HEK293 (cell line): ENCODE measurements around the gene NFKBIZ.

ENCODE experiments used
- ZBTB8A ChIP-seq: fragments of 450-650 bp; formaldehyde crosslinking; IDR thresholded peaks from 2 replicates; pipeline ENCODE4 v1.5.1; 2016; ENCODE audit warnings: missing biosample characterization, missing genetic modification characterization
- ZNF121 ChIP-seq: fragments of 450-650 bp; formaldehyde crosslinking; IDR thresholded peaks from 2 replicates; pipeline ENCODE4 v1.5.1; 2016; ENCODE audit warnings: missing biosample characterization, missing genetic modification characterization
- ZNF24 ChIP-seq: fragments of 450-650 bp; formaldehyde crosslinking; IDR thresholded peaks from 2 replicates; pipeline ENCODE4 v1.5.1; 2016; ENCODE audit warnings: missing biosample characterization, missing genetic modification characterization
- ZNF274 ChIP-seq, 2 experiments: fragments of 200-500 bp in 1 of 2; fragments of 450-650 bp in 1 of 2; sonication (Bioruptor generic) in 1 of 2; formaldehyde crosslinking in 1 of 2; IDR thresholded peaks; 2 replicates each; pipeline versions ENCODE4 v1.5.1 to v1.6.1; 2014 to 2016; ENCODE audit warnings: borderline replicate concordance in 1 of 2, inconsistent platforms in 1 of 2, low read length in 1 of 2, missing biosample characterization in 1 of 2, missing genetic modification characterization in 1 of 2
- ZNF426 ChIP-seq: fragments of 450-650 bp; formaldehyde crosslinking; IDR thresholded peaks from 2 replicates; pipeline ENCODE4 v1.5.1; 2017; ENCODE audit warnings: missing biosample characterization, missing genetic modification characterization, mild to moderate bottlenecking, inconsistent platforms, moderate library complexity
- ZNF529 ChIP-seq: fragments of 450-650 bp; formaldehyde crosslinking; IDR thresholded peaks from 2 replicates; pipeline ENCODE4 v1.5.1; 2017; ENCODE audit warnings: missing genetic modification characterization, missing biosample characterization; ENCODE audit not compliant: insufficient replicate concordance
- ZNF768 ChIP-seq: fragments of 450-650 bp; formaldehyde crosslinking; IDR thresholded peaks from 2 replicates; pipeline ENCODE4 v1.5.1; 2018; ENCODE audit warnings: missing biosample characterization, mild to moderate bottlenecking, missing genetic modification characterization
- ZSCAN30 ChIP-seq: fragments of 450-650 bp; IDR thresholded peaks from 2 replicates; pipeline ENCODE4 v1.5.1; 2018; ENCODE audit warnings: missing biosample characterization, mild to moderate bottlenecking, missing genetic modification characterization, moderate library complexity
- TF ChIP-seq, protein P1 (sequence below): fragments of 450-650 bp; formaldehyde crosslinking; IDR thresholded peaks from 2 replicates; pipeline ENCODE4 v1.5.1; 2016; ENCODE audit warnings: missing biosample characterization, missing genetic modification characterization
- TF ChIP-seq, protein P2 (sequence below): fragments of 450-650 bp; formaldehyde crosslinking; IDR thresholded peaks from 2 replicates; pipeline ENCODE4 v1.5.1; 2016; ENCODE audit warnings: missing biosample characterization, missing genetic modification characterization
- TF ChIP-seq, protein P3 (sequence below): fragments of 450-650 bp; formaldehyde crosslinking; IDR thresholded peaks from 2 replicates; pipeline ENCODE4 v1.5.1; 2016; ENCODE audit warnings: missing biosample characterization, missing genetic modification characterization
- TF ChIP-seq, protein P4 (sequence below): fragments of 450-650 bp; formaldehyde crosslinking; IDR thresholded peaks from 2 replicates; pipeline ENCODE4 v1.5.1; 2016; ENCODE audit warnings: missing biosample characterization, missing genetic modification characterization
- TF ChIP-seq, protein P5 (sequence below): fragments of 450-650 bp; formaldehyde crosslinking; conservative IDR thresholded peaks from 2 replicates; pipeline ENCODE4 v1.5.1; 2016; ENCODE audit warnings: low read depth, missing biosample characterization, missing genetic modification characterization

DNA sequence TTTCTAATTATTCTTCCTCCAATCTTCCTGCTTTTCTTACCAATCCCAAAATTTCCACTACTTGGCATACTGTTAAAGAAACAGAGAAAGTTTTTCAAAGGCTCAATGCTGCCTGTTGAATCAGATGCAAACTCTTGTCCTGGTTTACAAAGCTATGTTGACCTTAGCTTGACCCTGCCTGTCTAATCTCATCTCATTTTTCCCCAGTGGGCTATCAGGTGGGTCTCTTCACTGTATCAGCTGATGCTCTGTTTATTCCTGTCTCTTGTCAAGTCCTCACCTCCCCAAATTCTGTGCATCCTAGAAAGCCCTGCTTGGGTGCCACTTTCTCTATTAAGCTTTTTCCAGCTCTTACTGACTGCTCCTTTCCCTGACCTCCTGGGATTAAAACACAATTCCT, 18.2 kb downstream of the NFKBIZ start:
- TF ChIP-seq, protein P1, sequence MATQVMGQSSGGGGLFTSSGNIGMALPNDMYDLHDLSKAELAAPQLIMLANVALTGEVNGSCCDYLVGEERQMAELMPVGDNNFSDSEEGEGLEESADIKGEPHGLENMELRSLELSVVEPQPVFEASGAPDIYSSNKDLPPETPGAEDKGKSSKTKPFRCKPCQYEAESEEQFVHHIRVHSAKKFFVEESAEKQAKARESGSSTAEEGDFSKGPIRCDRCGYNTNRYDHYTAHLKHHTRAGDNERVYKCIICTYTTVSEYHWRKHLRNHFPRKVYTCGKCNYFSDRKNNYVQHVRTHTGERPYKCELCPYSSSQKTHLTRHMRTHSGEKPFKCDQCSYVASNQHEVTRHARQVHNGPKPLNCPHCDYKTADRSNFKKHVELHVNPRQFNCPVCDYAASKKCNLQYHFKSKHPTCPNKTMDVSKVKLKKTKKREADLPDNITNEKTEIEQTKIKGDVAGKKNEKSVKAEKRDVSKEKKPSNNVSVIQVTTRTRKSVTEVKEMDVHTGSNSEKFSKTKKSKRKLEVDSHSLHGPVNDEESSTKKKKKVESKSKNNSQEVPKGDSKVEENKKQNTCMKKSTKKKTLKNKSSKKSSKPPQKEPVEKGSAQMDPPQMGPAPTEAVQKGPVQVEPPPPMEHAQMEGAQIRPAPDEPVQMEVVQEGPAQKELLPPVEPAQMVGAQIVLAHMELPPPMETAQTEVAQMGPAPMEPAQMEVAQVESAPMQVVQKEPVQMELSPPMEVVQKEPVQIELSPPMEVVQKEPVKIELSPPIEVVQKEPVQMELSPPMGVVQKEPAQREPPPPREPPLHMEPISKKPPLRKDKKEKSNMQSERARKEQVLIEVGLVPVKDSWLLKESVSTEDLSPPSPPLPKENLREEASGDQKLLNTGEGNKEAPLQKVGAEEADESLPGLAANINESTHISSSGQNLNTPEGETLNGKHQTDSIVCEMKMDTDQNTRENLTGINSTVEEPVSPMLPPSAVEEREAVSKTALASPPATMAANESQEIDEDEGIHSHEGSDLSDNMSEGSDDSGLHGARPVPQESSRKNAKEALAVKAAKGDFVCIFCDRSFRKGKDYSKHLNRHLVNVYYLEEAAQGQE (tag by site-specific recombination): no peak
- TF ChIP-seq, protein P2, sequence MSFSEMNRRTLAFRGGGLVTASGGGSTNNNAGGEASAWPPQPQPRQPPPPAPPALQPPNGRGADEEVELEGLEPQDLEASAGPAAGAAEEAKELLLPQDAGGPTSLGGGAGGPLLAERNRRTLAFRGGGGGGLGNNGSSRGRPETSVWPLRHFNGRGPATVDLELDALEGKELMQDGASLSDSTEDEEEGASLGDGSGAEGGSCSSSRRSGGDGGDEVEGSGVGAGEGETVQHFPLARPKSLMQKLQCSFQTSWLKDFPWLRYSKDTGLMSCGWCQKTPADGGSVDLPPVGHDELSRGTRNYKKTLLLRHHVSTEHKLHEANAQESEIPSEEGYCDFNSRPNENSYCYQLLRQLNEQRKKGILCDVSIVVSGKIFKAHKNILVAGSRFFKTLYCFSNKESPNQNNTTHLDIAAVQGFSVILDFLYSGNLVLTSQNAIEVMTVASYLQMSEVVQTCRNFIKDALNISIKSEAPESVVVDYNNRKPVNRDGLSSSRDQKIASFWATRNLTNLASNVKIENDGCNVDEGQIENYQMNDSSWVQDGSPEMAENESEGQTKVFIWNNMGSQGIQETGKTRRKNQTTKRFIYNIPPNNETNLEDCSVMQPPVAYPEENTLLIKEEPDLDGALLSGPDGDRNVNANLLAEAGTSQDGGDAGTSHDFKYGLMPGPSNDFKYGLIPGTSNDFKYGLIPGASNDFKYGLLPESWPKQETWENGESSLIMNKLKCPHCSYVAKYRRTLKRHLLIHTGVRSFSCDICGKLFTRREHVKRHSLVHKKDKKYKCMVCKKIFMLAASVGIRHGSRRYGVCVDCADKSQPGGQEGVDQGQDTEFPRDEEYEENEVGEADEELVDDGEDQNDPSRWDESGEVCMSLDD: no peak
- TF ChIP-seq ZNF121 (no peak), ZNF274 (IDR thresholded peaks at IDR 0.05; ENCODE audit: low read length) (no peak), ZNF274 (tag by site-specific recombination; IDR thresholded peaks at IDR 0.05; ENCODE audit: borderline replicate concordance) (no peak), ZNF529 (no peak), ZSCAN30 (tag by site-specific recombination) (no peak), ZBTB8A (tag by site-specific recombination) (no peak), ZNF768 (tag by site-specific recombination) (no peak), ZNF426 (no peak), ZNF24 (tag by site-specific recombination) (no peak)
- TF ChIP-seq, protein P3, sequence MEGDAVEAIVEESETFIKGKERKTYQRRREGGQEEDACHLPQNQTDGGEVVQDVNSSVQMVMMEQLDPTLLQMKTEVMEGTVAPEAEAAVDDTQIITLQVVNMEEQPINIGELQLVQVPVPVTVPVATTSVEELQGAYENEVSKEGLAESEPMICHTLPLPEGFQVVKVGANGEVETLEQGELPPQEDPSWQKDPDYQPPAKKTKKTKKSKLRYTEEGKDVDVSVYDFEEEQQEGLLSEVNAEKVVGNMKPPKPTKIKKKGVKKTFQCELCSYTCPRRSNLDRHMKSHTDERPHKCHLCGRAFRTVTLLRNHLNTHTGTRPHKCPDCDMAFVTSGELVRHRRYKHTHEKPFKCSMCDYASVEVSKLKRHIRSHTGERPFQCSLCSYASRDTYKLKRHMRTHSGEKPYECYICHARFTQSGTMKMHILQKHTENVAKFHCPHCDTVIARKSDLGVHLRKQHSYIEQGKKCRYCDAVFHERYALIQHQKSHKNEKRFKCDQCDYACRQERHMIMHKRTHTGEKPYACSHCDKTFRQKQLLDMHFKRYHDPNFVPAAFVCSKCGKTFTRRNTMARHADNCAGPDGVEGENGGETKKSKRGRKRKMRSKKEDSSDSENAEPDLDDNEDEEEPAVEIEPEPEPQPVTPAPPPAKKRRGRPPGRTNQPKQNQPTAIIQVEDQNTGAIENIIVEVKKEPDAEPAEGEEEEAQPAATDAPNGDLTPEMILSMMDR (tag by site-specific recombination): no peak
- TF ChIP-seq, protein P4, sequence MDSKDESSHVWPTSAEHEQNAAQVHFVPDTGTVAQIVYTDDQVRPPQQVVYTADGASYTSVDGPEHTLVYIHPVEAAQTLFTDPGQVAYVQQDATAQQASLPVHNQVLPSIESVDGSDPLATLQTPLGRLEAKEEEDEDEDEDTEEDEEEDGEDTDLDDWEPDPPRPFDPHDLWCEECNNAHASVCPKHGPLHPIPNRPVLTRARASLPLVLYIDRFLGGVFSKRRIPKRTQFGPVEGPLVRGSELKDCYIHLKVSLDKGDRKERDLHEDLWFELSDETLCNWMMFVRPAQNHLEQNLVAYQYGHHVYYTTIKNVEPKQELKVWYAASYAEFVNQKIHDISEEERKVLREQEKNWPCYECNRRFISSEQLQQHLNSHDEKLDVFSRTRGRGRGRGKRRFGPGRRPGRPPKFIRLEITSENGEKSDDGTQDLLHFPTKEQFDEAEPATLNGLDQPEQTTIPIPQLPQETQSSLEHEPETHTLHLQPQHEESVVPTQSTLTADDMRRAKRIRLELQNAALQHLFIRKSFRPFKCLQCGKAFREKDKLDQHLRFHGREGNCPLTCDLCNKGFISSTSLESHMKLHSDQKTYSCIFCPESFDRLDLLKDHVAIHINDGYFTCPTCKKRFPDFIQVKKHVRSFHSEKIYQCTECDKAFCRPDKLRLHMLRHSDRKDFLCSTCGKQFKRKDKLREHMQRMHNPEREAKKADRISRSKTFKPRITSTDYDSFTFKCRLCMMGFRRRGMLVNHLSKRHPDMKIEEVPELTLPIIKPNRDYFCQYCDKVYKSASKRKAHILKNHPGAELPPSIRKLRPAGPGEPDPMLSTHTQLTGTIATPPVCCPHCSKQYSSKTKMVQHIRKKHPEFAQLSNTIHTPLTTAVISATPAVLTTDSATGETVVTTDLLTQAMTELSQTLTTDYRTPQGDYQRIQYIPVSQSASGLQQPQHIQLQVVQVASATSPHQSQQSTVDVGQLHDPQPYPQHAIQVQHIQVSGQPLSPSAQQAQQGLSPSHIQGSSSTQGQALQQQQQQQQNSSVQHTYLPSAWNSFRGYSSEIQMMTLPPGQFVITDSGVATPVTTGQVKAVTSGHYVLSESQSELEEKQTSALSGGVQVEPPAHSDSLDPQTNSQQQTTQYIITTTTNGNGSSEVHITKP (tag by site-specific recombination): no peak
- TF ChIP-seq, protein P5, sequence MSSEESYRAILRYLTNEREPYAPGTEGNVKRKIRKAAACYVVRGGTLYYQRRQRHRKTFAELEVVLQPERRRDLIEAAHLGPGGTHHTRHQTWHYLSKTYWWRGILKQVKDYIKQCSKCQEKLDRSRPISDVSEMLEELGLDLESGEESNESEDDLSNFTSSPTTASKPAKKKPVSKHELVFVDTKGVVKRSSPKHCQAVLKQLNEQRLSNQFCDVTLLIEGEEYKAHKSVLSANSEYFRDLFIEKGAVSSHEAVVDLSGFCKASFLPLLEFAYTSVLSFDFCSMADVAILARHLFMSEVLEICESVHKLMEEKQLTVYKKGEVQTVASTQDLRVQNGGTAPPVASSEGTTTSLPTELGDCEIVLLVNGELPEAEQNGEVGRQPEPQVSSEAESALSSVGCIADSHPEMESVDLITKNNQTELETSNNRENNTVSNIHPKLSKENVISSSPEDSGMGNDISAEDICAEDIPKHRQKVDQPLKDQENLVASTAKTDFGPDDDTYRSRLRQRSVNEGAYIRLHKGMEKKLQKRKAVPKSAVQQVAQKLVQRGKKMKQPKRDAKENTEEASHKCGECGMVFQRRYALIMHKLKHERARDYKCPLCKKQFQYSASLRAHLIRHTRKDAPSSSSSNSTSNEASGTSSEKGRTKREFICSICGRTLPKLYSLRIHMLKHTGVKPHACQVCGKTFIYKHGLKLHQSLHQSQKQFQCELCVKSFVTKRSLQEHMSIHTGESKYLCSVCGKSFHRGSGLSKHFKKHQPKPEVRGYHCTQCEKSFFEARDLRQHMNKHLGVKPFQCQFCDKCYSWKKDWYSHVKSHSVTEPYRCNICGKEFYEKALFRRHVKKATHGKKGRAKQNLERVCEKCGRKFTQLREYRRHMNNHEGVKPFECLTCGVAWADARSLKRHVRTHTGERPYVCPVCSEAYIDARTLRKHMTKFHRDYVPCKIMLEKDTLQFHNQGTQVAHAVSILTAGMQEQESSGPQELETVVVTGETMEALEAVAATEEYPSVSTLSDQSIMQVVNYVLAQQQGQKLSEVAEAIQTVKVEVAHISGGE (tag by site-specific recombination): no peak
